ENCODE results near the gene LRMDA. TPM values are rescaled to one million over a fixed set of nuclear protein-coding genes. Genes with fewer than 3 reads are reported as not detected.

LRMDA gene
- total and polyA plus RNA-seq, 2 of the 13 experiments (the other 11 are each of a cell fraction or from before 2014, with no cell fraction given): 13.4 to 22.0 TPM

GRCh38 chr10:75395932-75396630 is 35.3 kb upstream of the LRMDA start (continued):
- no peak for TF ChIP-seq HMGXB4 (CRISPR knock-in tag; IDR thresholded peaks at IDR 0.05; ENCODE audit: borderline replicate concordance in 1 of 2, low read depth in 1 of 2)
- TF ChIP-seq RAD21 (CRISPR knock-in tag; IDR thresholded peaks at IDR 0.05): 0 out of 2 replicates have a peak, but pooled peaks have one; percentile 7
- TF ChIP-seq ZC3H13 (CRISPR knock-in tag; IDR thresholded peaks at IDR 0.05): peak; percentile 9; the same call in 1 of the 2 replicates
- no peak for TF ChIP-seq RFX1 (IDR thresholded peaks at IDR 0.05)
- TF ChIP-seq ATF3 (CRISPR knock-in tag; IDR thresholded peaks at IDR 0.05): no peak
- TF ChIP-seq AGO2 (optimal IDR thresholded peaks at IDR 0.05; ENCODE audit: low read depth, low read length): peak; percentile 99
- no peak for TF ChIP-seq BRCA1 (CRISPR knock-in tag; IDR thresholded peaks at IDR 0.05)
- TF ChIP-seq HNF4A (CRISPR knock-in tag; IDR thresholded peaks at IDR 0.05): no peak
- TF ChIP-seq ZKSCAN1 (IDR thresholded peaks at IDR 0.05; ENCODE audit: low read length): no peak
- no peak for TF ChIP-seq HOXD1 (CRISPR knock-in tag; IDR thresholded peaks at IDR 0.05)
- no peak for TF ChIP-seq TRIM22 (IDR thresholded peaks at IDR 0.05)
- TF ChIP-seq ZNF207 (IDR thresholded peaks at IDR 0.05; ENCODE audit: borderline replicate concordance): no peak
- no peak for TF ChIP-seq THAP9 (CRISPR knock-in tag; IDR thresholded peaks at IDR 0.05; ENCODE audit: borderline replicate concordance)
- no peak for TF ChIP-seq ZNF770 (CRISPR knock-in tag; IDR thresholded peaks at IDR 0.05)
- no peak for TF ChIP-seq XBP1 (CRISPR knock-in tag; IDR thresholded peaks at IDR 0.05)
- no peak for TF ChIP-seq MED1 (CRISPR knock-in tag; IDR thresholded peaks at IDR 0.05)
- no peak for TF ChIP-seq REPIN1 (CRISPR knock-in tag; IDR thresholded peaks at IDR 0.05; ENCODE audit: borderline replicate concordance, low read depth)

Measured in HepG2 (cell line).